ENCODE results near the gene SHISA9. TPM values are rescaled to one million over a fixed set of nuclear protein-coding genes. Genes with fewer than 3 reads are reported as not detected.

Gene SHISA9
- total and polyA plus RNA-seq, 4 donors = under 0.01 to 0.08 (median 0.07) TPM; not detected in 1

GRCh38 chr16:12976496-12976895 lies 75.1 kb downstream of the SHISA9 start:
- H3K4me1 ChIP-seq (ENCODE audit: control insufficient read depth in 4 of 4, insufficient read depth in 4 of 4, low read length in 3 of 4) = no peaks in the 10 kb centered on the region
- TF ChIP-seq GABPA (IDR thresholded peaks at IDR 0.05 in 1 of 2, conservative IDR thresholded peaks at IDR 0.05 in 1 of 2) (no peak), RAD21 (IDR thresholded peaks at IDR 0.05) (no peak), HNF4G (IDR thresholded peaks at IDR 0.05) (no peak), EGR1 (IDR thresholded peaks at IDR 0.05; ENCODE audit: low read depth in 2 of 2) (no peak), RXRA (IDR thresholded peaks at IDR 0.05) (no peak), FOXA1 (IDR thresholded peaks at IDR 0.05) (no peak), NR2F2 (IDR thresholded peaks at IDR 0.05) (no peak), FOXA2 (IDR thresholded peaks at IDR 0.05) (no peak), TAF1 (conservative IDR thresholded peaks at IDR 0.05) (no peak), YY1 (IDR thresholded peaks at IDR 0.05) (no peak), HNF4A (conservative IDR thresholded peaks at IDR 0.05) (no peak)
- TF ChIP-seq, protein P1, sequence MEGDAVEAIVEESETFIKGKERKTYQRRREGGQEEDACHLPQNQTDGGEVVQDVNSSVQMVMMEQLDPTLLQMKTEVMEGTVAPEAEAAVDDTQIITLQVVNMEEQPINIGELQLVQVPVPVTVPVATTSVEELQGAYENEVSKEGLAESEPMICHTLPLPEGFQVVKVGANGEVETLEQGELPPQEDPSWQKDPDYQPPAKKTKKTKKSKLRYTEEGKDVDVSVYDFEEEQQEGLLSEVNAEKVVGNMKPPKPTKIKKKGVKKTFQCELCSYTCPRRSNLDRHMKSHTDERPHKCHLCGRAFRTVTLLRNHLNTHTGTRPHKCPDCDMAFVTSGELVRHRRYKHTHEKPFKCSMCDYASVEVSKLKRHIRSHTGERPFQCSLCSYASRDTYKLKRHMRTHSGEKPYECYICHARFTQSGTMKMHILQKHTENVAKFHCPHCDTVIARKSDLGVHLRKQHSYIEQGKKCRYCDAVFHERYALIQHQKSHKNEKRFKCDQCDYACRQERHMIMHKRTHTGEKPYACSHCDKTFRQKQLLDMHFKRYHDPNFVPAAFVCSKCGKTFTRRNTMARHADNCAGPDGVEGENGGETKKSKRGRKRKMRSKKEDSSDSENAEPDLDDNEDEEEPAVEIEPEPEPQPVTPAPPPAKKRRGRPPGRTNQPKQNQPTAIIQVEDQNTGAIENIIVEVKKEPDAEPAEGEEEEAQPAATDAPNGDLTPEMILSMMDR (IDR thresholded peaks at IDR 0.05; ENCODE audit: low read depth, low read length, missing input control) = no peak
- TF ChIP-seq, protein P2, sequence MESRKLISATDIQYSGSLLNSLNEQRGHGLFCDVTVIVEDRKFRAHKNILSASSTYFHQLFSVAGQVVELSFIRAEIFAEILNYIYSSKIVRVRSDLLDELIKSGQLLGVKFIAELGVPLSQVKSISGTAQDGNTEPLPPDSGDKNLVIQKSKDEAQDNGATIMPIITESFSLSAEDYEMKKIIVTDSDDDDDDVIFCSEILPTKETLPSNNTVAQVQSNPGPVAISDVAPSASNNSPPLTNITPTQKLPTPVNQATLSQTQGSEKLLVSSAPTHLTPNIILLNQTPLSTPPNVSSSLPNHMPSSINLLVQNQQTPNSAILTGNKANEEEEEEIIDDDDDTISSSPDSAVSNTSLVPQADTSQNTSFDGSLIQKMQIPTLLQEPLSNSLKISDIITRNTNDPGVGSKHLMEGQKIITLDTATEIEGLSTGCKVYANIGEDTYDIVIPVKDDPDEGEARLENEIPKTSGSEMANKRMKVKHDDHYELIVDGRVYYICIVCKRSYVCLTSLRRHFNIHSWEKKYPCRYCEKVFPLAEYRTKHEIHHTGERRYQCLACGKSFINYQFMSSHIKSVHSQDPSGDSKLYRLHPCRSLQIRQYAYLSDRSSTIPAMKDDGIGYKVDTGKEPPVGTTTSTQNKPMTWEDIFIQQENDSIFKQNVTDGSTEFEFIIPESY (IDR thresholded peaks at IDR 0.05) = no peak
- TF ChIP-seq, protein P3, sequence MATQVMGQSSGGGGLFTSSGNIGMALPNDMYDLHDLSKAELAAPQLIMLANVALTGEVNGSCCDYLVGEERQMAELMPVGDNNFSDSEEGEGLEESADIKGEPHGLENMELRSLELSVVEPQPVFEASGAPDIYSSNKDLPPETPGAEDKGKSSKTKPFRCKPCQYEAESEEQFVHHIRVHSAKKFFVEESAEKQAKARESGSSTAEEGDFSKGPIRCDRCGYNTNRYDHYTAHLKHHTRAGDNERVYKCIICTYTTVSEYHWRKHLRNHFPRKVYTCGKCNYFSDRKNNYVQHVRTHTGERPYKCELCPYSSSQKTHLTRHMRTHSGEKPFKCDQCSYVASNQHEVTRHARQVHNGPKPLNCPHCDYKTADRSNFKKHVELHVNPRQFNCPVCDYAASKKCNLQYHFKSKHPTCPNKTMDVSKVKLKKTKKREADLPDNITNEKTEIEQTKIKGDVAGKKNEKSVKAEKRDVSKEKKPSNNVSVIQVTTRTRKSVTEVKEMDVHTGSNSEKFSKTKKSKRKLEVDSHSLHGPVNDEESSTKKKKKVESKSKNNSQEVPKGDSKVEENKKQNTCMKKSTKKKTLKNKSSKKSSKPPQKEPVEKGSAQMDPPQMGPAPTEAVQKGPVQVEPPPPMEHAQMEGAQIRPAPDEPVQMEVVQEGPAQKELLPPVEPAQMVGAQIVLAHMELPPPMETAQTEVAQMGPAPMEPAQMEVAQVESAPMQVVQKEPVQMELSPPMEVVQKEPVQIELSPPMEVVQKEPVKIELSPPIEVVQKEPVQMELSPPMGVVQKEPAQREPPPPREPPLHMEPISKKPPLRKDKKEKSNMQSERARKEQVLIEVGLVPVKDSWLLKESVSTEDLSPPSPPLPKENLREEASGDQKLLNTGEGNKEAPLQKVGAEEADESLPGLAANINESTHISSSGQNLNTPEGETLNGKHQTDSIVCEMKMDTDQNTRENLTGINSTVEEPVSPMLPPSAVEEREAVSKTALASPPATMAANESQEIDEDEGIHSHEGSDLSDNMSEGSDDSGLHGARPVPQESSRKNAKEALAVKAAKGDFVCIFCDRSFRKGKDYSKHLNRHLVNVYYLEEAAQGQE (IDR thresholded peaks at IDR 0.05) = no peak
- no peak overlapping the region for H3K9ac ChIP-seq (ENCODE audit: low read depth in 1 of 2, low read length in 2 of 2)
- no peak overlapping the region for H3K4me3 ChIP-seq (ENCODE audit: low read depth in 1 of 3, low read length in 3 of 3)
- no peaks in the 10 kb centered on the region for H3K36me3 ChIP-seq (ENCODE audit: control insufficient read depth in 4 of 4, insufficient read depth in 3 of 4, low read depth in 1 of 4, low read length in 3 of 4)
- H3K27ac ChIP-seq (ENCODE audit: low read depth in 1 of 2, low read length in 2 of 2) = no peak overlapping the region
- 61% methylated on average over 2 of the region's 2 CpGs for WGBS
- H3K27me3 ChIP-seq (ENCODE audit: control insufficient read depth in 4 of 4, insufficient read depth in 4 of 4, low read length in 3 of 4) = no peaks in the 10 kb centered on the region
- no peak for DNase-seq (ENCODE audit: low spot score)
- H3K9me3 ChIP-seq (ENCODE audit: control insufficient read depth in 4 of 4, low read length in 3 of 4) = peaks cover 0 to under 1% (median 0%) of the 10 kb centered on the region in 4 donors

- no peak for DNase-seq (ENCODE audit: low spot score)
- no peaks in the 10 kb centered on the region for H3K36me3 ChIP-seq (ENCODE audit: control insufficient read depth in 4 of 4, insufficient read depth in 3 of 4, low read depth in 1 of 4, low read length in 3 of 4)
- WGBS = 77% methylated on average over 5 of the region's 5 CpGs
- no peaks in the 10 kb centered on the region for H3K4me1 ChIP-seq (ENCODE audit: control insufficient read depth in 4 of 4, insufficient read depth in 4 of 4, low read length in 3 of 4)
- no peak overlapping the region for H3K4me3 ChIP-seq (ENCODE audit: low read depth in 1 of 3, low read length in 3 of 3)
- H3K27me3 ChIP-seq (ENCODE audit: control insufficient read depth in 4 of 4, insufficient read depth in 4 of 4, low read length in 3 of 4) = no peaks in the 10 kb centered on the region
- H3K9ac ChIP-seq (ENCODE audit: low read depth in 1 of 2, low read length in 2 of 2) = no peak overlapping the region
- no peak overlapping the region for H3K27ac ChIP-seq (ENCODE audit: low read depth in 1 of 2, low read length in 2 of 2)
- H3K9me3 ChIP-seq (ENCODE audit: control insufficient read depth in 4 of 4, low read length in 3 of 4) = peaks cover 0 to 2% (median 0%) of the 10 kb centered on the region in 4 donors
- TF ChIP-seq MAX (IDR thresholded peaks at IDR 0.05) (no peak), NR2F2 (IDR thresholded peaks at IDR 0.05) (no peak), JUND (IDR thresholded peaks at IDR 0.05) (no peak), RXRA (IDR thresholded peaks at IDR 0.05) (no peak), GABPA (IDR thresholded peaks at IDR 0.05 in 1 of 2, conservative IDR thresholded peaks at IDR 0.05 in 1 of 2) (no peak), RAD21 (IDR thresholded peaks at IDR 0.05) (no peak), FOXA1 (IDR thresholded peaks at IDR 0.05) (no peak), TAF1 (conservative IDR thresholded peaks at IDR 0.05) (no peak), FOXA2 (IDR thresholded peaks at IDR 0.05) (no peak), YY1 (IDR thresholded peaks at IDR 0.05) (no peak), EGR1 (IDR thresholded peaks at IDR 0.05; ENCODE audit: low read depth in 2 of 2) (no peak), HNF4A (conservative IDR thresholded peaks at IDR 0.05) (no peak)
- TF ChIP-seq, protein P3 (IDR thresholded peaks at IDR 0.05) = no peak
- TF ChIP-seq, protein P4, sequence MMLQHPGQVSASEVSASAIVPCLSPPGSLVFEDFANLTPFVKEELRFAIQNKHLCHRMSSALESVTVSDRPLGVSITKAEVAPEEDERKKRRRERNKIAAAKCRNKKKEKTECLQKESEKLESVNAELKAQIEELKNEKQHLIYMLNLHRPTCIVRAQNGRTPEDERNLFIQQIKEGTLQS (IDR thresholded peaks at IDR 0.05) = no peak
- TF ChIP-seq, protein P1 (IDR thresholded peaks at IDR 0.05; ENCODE audit: low read depth, low read length, missing input control) = no peak
Measured at GRCh38 chr16:12976936-12977335, 75.5 kb downstream of the SHISA9 start.
